HG03571 (cell line): Measurements from ENCODE around the gene ZCCHC2.

ENCODE experiments used
- ATAC-seq: cut with Tn5 transposase; IDR thresholded peaks from one replicate; pipeline ENCODE4 v1.9.1; 2021; ENCODE audit not compliant: unreplicated experiment

The ZCCHC2 gene

GRCh38 chr18:62509779-62510178, 13.0 kb upstream of the ZCCHC2 start:
- ATAC-seq = no peak

DNA sequence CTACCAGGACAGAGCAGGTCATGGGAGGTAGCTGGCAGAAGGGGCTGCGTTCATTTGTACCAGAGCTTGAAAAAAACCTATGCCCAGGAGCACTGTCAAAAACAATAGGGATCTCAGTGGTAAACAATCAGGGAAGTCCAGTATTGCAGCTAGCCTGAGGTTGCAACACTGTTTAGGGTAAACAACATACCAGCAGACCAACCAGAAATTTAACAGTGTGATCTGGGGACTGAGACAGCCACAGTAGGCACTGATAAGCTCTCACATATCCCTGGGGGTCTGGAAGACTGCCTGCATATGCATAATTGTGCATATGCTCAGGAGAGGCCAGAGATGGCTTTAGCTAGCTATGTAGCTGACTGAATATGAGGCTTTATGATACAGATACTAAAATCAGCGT, 12.0 kb upstream of the ZCCHC2 start:
- no peak for ATAC-seq

DNA sequence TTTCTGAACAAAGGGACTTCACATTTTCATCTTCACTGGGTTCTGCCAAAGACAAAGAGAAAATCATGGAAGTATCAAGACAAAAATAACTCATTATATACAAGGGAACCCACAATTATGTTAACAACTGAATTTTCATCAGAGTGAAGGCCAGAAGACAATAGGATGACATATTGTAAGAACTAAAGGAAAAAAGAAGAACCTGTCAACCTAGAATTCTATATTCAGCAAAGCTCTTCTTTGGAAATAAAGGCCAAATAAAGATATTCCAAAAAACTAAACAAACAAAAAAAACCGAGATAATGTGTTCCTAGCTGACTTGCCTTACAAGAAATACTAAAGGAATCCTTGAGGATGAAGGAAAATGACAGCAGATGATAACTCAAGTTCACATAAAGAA, 10.3 kb upstream of the ZCCHC2 start:
- no peak for ATAC-seq

- ATAC-seq = no peak
Measured at GRCh38 chr18:62512996-62513395, 9.8 kb upstream of the ZCCHC2 start.

DNA sequence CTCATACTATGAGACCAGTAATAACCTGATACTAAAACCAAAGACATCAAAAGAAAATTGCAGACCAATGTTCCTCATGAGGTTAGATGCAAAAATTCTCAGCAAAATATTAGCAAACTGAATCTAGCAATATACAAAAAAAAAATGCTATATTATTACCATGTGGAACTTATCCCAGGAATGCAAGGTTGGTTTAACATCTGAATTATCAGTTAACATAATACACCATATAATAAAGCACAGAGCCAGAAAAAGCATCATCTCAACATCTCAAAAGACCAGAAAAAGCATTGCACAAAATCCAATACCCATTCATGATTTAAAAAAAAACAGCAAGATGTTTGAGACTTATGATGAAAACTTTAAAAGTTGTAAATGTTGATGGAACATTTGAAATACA, 8.3 kb upstream of the ZCCHC2 start:
- no peak for ATAC-seq

DNA sequence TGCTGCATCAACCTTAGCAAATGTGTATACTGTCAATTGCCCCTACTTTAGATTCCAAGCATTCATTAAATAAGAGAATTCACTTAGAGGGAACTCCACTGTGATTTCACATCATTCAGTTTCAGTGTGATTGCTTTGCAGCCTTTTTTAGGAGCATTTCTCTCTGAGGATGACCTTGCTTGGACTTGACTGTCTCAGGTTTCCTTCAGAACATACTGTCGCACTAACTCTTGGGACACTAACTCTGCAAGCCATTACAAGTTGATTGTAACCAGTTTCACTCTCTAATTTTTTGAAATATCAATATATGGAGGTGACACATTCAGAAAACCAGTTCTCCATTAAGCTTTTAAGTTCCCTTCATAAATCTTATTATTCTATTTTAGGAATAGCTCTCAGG, 6.6 kb upstream of the ZCCHC2 start:
- ATAC-seq = no peak

DNA sequence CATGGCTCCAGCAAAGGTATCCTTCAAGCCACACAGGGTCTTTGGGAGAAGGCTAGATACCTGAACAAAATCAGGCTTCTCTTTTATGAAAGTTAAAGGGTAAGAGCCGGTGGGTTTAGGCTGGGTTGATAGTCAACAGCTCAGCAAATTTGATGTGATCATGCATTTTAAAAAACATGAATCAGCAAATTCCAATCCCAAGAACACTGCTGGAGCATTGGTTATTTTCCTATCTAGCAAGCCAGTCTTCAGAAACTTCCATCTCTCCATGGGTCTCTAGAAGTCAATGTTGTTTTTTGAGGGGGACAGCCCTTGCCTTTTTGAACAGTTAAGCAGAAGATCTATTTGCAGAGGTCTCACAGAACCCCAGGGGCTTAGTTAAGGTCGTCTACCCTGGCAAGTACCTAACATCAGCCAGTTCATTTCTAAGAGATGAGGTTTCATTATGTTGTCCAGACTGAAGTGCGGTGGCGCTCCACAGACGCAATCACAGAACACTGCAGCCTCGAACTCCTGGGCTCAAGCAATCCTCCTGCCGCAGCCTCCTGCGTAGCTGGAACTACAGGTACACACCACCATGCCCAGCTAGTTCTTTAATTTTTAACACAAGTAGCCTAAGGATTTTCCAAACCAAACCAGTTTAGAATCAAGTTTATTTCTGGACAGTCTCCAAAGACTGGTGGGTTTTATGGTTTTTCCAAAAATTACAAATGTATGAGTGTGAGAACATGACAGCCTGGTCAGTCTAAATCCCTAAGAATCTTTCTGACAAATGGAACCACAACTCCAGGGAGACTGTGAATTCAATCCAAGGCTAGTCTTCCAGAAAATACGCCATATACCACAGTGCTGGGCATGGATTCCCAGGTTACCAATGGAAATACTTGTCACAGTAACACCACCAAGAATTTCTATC, 4.1 kb upstream of the ZCCHC2 start:
- no peak for ATAC-seq

- ATAC-seq = no peak
Measured at GRCh38 chr18:62519684-62520083, 3.1 kb upstream of the ZCCHC2 start.

- ATAC-seq = no peak
Measured at GRCh38 chr18:62521082-62521481, 1.7 kb upstream of the ZCCHC2 start.

DNA sequence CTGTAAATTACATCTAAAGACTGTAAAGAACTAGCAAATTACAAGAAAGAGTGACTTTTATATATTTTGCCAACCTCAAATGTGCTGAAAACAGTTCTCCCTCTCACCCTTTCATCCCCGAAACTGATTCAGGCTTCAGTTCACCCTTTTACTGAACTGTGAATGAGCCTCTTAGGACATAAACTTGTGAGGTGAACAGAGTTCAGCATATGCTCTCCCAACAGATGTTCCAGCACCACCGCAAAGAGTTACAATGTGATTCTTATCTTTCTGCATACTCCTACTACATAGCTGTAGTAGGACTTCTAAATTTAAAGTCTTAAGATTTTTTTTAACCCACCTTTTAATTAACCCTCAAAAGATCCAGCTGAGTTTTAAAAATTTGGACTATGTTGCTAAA, 1.2 kb upstream of the ZCCHC2 start:
- ATAC-seq = no peak

- ATAC-seq = peak; percentile 1
Measured at GRCh38 chr18:62522178-62522503, 684 bp upstream of the ZCCHC2 start.

DNA sequence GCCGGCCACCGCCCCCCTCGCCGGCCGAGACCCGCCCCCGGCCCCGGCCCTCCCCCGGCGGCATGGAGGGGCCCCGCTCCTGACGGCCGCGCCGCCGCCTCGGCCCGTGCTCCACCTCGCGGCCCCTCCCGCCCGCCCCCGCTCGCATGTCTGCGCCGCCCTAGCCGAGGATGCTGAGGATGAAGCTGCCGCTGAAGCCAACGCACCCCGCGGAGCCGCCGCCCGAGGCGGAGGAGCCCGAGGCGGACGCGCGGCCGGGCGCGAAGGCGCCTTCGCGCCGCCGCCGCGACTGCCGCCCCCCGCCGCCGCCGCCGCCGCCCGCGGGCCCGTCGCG, 397 bp downstream of the ZCCHC2 start:
- ATAC-seq = no peak

GRCh38 chr18:62523631-62524439, 1.0 kb downstream of the ZCCHC2 start:
- ATAC-seq = no peak

- no peak for ATAC-seq
Measured at GRCh38 chr18:62524440-62525200, 1.8 kb downstream of the ZCCHC2 start.

DNA sequence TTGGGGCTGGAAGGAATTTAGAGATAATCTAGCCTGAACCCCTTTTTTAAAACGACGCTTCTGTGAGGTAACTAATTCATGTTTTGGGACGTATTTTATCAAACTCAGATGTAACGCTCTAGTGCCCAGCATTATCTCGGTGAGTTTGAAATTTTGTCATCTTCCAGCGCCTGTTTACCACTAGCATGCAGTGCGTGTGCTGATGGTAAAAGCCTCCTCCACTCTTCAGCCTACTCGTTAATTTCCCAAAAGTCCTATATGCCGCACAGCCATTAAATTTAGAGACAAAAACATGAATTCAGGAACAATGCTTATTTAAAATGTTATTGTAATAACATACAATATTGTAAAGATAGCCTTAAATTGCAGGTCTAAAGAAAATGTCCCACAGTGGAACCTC, 2.8 kb downstream of the ZCCHC2 start:
- ATAC-seq = no peak

GRCh38 chr18:62526098-62527025, 3.5 kb downstream of the ZCCHC2 start:
- peak; percentile 20 for ATAC-seq

DNA sequence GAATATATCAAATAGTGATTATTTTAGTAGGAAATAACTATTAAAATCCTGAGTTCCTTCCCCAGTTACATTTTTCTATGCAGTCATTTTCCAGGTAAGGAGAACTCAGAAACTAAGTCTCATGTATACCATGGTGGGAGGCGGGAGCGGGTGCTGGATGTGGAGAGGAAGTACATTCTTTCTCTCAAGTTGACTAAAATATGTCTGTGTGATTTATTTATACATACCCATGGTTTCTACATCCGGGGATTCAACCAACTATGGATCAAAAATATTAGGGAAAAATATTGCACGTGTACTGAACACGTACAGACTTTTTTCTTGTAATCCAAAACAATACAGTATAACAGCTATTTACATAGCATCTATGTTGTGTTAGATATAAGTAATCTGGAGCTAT, 6.8 kb downstream of the ZCCHC2 start:
- no peak for ATAC-seq

DNA sequence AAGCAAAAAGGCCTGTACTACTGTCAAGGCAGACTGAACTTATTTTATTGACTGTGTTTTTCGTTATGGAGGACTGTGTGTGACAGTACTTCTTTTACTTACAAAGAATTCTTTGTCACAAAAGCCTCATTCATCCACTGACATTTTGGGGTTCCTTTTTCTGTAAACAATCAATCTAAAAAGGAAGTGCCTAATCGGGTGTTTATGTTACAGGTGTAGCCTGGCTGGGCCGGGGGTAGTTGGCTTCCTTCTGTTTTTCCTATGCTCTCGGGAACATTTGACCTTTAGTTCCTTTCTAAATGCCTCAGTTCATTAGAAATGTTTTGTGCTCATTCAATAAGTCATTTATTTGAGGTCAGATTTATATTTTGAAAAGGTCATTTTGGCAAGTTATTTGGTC, 8.3 kb downstream of the ZCCHC2 start:
- no peak for ATAC-seq

DNA sequence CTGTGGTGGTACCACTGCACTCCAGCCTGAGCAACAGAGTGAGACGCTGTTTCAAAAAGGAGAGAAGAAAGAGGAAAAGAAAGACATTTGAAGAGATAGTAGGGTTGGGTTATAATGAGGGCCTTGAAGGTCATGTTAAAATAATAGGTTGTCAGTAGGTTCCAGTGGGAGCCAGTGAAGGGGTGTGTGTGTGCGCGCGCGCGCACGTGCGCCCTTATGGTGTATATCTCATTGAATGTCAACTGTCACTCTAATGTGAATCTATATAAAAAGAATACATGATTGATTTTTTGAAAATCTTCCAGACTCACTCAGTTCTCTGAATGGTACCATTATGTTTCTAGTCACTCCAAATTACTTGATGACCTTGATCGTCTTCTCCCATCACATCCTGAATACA, 9.1 kb downstream of the ZCCHC2 start:
- ATAC-seq = no peak

DNA sequence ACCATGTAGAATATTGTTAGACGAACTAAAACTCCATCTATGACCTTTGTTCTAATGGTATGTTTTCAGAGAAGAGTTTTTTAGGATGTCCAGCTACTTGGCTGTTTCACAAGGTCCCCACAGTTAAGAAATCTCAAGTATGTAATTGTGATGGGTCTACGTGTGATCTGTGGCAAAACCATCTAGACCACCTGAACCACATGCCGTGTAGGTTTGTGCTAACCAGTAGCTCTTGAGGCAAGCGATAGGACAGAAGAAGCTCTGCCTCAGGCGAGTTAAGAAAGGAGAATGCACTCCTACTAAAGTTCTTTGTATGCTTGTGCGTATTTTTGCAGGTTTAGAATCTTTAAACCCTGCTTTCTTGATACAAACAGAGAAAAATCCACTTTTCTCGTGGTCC, 13.2 kb downstream of the ZCCHC2 start:
- no peak for ATAC-seq
